ENCODE measurements around the gene ZFAND5.

- TF ChIP-seq CTCF (IDR thresholded peaks at IDR 0.05; ENCODE audit: low read length) (no peak), EZH2 (optimal IDR thresholded peaks at IDR 0.05; ENCODE audit: low read depth, low read length) (no peak), EZH2phosphoT487 (IDR thresholded peaks at IDR 0.05; ENCODE audit: low read length) (no peak)
These were observed 15.8 kb downstream of the ZFAND5 start for GRCh38 chr9:72349240-72349639.
